GM19193 (cell line): ENCODE measurements around the gene PLCH1.

Experiments used
- POLR2A ChIP-seq: IDR thresholded peaks from 4 replicates; pipeline ENCODE4 v1.6.1; 2011; ENCODE audit not compliant: insufficient read depth, insufficient read length; ENCODE audit errors: extremely low read depth

PLCH1 gene

GRCh38 chr3:155391551-155391958, 353.3 kb downstream of the PLCH1 start:
- TF ChIP-seq POLR2A = no peak

GRCh38 chr3:155391104-155391503, 353.8 kb downstream of the PLCH1 start:
- no peak for TF ChIP-seq POLR2A

GRCh38 chr3:155390351-155390750, 354.5 kb downstream of the PLCH1 start:
- no peak for TF ChIP-seq POLR2A

GRCh38 chr3:155388417-155388816, 356.5 kb downstream of the PLCH1 start:
- TF ChIP-seq POLR2A = no peak

GRCh38 chr3:155387571-155387970, 357.3 kb downstream of the PLCH1 start:
- TF ChIP-seq POLR2A = no peak

GRCh38 chr3:155386919-155387318, 358.0 kb downstream of the PLCH1 start:
- no peak for TF ChIP-seq POLR2A

GRCh38 chr3:155385896-155386625, 358.8 kb downstream of the PLCH1 start:
- no peak for TF ChIP-seq POLR2A

GRCh38 chr3:155382396-155383042, 362.4 kb downstream of the PLCH1 start:
- TF ChIP-seq POLR2A = no peak

- TF ChIP-seq POLR2A = no peak
Measured at GRCh38 chr3:155377847-155378246, 367.0 kb downstream of the PLCH1 start.

GRCh38 chr3:155377071-155377470, 367.8 kb downstream of the PLCH1 start:
- TF ChIP-seq POLR2A = no peak

- TF ChIP-seq POLR2A = no peak
Measured at GRCh38 chr3:155372281-155372680, 372.6 kb downstream of the PLCH1 start.

- TF ChIP-seq POLR2A = no peak
Measured at GRCh38 chr3:155370764-155371503, 373.9 kb downstream of the PLCH1 start.

- no peak for TF ChIP-seq POLR2A
Measured at GRCh38 chr3:155370198-155370597, 374.7 kb downstream of the PLCH1 start.

GRCh38 chr3:155369735-155370134, 375.1 kb downstream of the PLCH1 start:
- TF ChIP-seq POLR2A = no peak

- no peak for TF ChIP-seq POLR2A
Measured at GRCh38 chr3:155369244-155369643, 375.6 kb downstream of the PLCH1 start.

GRCh38 chr3:155368786-155369185, 376.1 kb downstream of the PLCH1 start:
- TF ChIP-seq POLR2A = no peak
